ENCODE results near the gene GOLGB1. TPM values are rescaled to one million over a fixed set of nuclear protein-coding genes. Genes with fewer than 3 reads are reported as not detected.

GOLGB1 gene, protein sequence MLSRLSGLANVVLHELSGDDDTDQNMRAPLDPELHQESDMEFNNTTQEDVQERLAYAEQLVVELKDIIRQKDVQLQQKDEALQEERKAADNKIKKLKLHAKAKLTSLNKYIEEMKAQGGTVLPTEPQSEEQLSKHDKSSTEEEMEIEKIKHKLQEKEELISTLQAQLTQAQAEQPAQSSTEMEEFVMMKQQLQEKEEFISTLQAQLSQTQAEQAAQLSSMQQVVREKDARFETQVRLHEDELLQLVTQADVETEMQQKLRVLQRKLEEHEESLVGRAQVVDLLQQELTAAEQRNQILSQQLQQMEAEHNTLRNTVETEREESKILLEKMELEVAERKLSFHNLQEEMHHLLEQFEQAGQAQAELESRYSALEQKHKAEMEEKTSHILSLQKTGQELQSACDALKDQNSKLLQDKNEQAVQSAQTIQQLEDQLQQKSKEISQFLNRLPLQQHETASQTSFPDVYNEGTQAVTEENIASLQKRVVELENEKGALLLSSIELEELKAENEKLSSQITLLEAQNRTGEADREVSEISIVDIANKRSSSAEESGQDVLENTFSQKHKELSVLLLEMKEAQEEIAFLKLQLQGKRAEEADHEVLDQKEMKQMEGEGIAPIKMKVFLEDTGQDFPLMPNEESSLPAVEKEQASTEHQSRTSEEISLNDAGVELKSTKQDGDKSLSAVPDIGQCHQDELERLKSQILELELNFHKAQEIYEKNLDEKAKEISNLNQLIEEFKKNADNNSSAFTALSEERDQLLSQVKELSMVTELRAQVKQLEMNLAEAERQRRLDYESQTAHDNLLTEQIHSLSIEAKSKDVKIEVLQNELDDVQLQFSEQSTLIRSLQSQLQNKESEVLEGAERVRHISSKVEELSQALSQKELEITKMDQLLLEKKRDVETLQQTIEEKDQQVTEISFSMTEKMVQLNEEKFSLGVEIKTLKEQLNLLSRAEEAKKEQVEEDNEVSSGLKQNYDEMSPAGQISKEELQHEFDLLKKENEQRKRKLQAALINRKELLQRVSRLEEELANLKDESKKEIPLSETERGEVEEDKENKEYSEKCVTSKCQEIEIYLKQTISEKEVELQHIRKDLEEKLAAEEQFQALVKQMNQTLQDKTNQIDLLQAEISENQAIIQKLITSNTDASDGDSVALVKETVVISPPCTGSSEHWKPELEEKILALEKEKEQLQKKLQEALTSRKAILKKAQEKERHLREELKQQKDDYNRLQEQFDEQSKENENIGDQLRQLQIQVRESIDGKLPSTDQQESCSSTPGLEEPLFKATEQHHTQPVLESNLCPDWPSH (N-terminal part only)
- total RNA-seq (2022; extraction: Qiagen RNA extraction) = 13.6 to 19.9 TPM (median 15.5 TPM) in 5 replicates

GRCh38 chr3:121749276-121750086 is at the start of gene GOLGB1:
Gene GOLGB1 (minus strand): TSS chr3:121749741. CDS start chr3:121730971, 18,770 bp downstream.

GRCh38 chr3:121660356-121661171 is 89.0 kb downstream of the GOLGB1 start, which contains the start of gene HCLS1:
Gene HCLS1 (minus strand): TSS chr3:121660903. CDS start chr3:121658347, 2,556 bp downstream.

Other genes with a start within 250 kb of the GOLGB1 start
- 5.6 to 7.0 TPM (median 6.9 TPM) in 5 replicates for gene POLQ, start 203.8 kb downstream of the GOLGB1 start, total RNA-seq (2022; extraction: Qiagen RNA extraction)
- not detected in 5 replicates for gene ARGFX, start 181.8 kb downstream of the GOLGB1 start, total RNA-seq (2022; extraction: Qiagen RNA extraction)
- not detected in 5 replicates for gene FBXO40, start 156.4 kb downstream of the GOLGB1 start, total RNA-seq (2022; extraction: Qiagen RNA extraction)
- 0.07 to 0.16 TPM (median 0.11 TPM) in 4 of 5 replicates, not detected in the other for gene HCLS1, start 88.8 kb downstream of the GOLGB1 start, total RNA-seq (2022; extraction: Qiagen RNA extraction)
- gene IQCB1, start 85.3 kb upstream of the GOLGB1 start, total RNA-seq (2022; extraction: Qiagen RNA extraction) = 9.9 to 11.8 TPM (median 10.2 TPM) in 5 replicates
- gene EAF2, start 85.5 kb upstream of the GOLGB1 start, total RNA-seq (2022; extraction: Qiagen RNA extraction) = 1.6 to 2.4 TPM (median 2.1 TPM) in 5 replicates
- 0.12 to 0.33 TPM (median 0.16 TPM) in 5 replicates for gene SLC15A2, start 144.7 kb upstream of the GOLGB1 start, total RNA-seq (2022; extraction: Qiagen RNA extraction)

All from A549 treated with Hydrocortisone at 1 μM for 4 hours (cell line).